MCF 10A (cell line): ENCODE data around the gene TTK. TPM values are rescaled to one million over a fixed set of nuclear protein-coding genes. Genes with fewer than 3 reads are reported as not detected.

Source experiments
- BruUV-seq: library from RNA; stranded (reverse); fragments of 400-500 nt; replicated peaks from 2 replicates; lab custom pipeline; 2021; lab: Mats Ljungman, UMichigan
- CTCF ChIA-PET: fragments of 300-600 bp; sonication (Branson Sonifier 250); formaldehyde crosslinking; extraction: SDS; loops from one replicate; lab custom pipeline; 2021; ENCODE audit warnings: antibody characterized with exemption, inconsistent platforms; lab: Yijun Ruan, JAX
- POLR2A ChIA-PET: fragments of 300-600, 350-650 bp; sonication (Branson Sonifier 250); formaldehyde crosslinking; extraction: SDS; loops from one replicate; lab custom pipeline; 2020; ENCODE audit warnings: antibody characterized with exemption, inconsistent platforms; lab: Yijun Ruan, JAX
- DNase-seq: peaks from one replicate; pipeline ENCODE4 v3.0.0-alpha.2; 2018; ENCODE audit not compliant: unreplicated experiment
- H3K27ac Mint-ChIP-seq: one replicate; pipeline ENCODE4 v1.8.0; 2022; ENCODE audit warnings: mild to moderate bottlenecking, low read depth, mixed read lengths; ENCODE audit not compliant: unreplicated experiment
- H3K27me3 Mint-ChIP-seq: one replicate; pipeline ENCODE4 v1.8.0; 2022; ENCODE audit warnings: mixed read lengths; ENCODE audit not compliant: insufficient read depth, unreplicated experiment
- H3K36me3 Mint-ChIP-seq: one replicate; pipeline ENCODE4 v1.8.0; 2022; ENCODE audit warnings: mild to moderate bottlenecking, moderate library complexity, mixed read lengths; ENCODE audit not compliant: insufficient read depth, unreplicated experiment
- H3K4me1 Mint-ChIP-seq: one replicate; pipeline ENCODE4 v1.8.0; 2022; ENCODE audit warnings: mixed read lengths; ENCODE audit not compliant: insufficient read depth, unreplicated experiment
- H3K4me3 Mint-ChIP-seq: one replicate; pipeline ENCODE4 v1.8.0; 2022; ENCODE audit warnings: mild to moderate bottlenecking, moderate library complexity, mixed read lengths; ENCODE audit not compliant: unreplicated experiment
- H3K9me3 Mint-ChIP-seq: one replicate; pipeline ENCODE4 v1.8.0; 2022; ENCODE audit warnings: mixed read lengths; ENCODE audit not compliant: unreplicated experiment
- intact Hi-C: fragments of 100-400 bp; cut with micrococcal nuclease; formaldehyde crosslinking; loops from 2 replicates; pipeline ENCODE4 v1.14.1; 2022
- total RNA-seq: library from RNA; stranded (reverse); gene quantifications from 2 replicates; pipeline ENCODE4 v1.2.3, GENCODE V29; 2022
- TF ChIP-seq, protein P1 (sequence below): fragments of 200-600 bp; IDR thresholded peaks from one replicate; pipeline ENCODE4 v1.8.0; 2022; ENCODE audit warnings: antibody characterized with exemption, mild to moderate bottlenecking; ENCODE audit not compliant: unreplicated experiment

The TTK gene
- total RNA-seq, 1 experiment from 2014 or later = 19.1 TPM

DNA sequence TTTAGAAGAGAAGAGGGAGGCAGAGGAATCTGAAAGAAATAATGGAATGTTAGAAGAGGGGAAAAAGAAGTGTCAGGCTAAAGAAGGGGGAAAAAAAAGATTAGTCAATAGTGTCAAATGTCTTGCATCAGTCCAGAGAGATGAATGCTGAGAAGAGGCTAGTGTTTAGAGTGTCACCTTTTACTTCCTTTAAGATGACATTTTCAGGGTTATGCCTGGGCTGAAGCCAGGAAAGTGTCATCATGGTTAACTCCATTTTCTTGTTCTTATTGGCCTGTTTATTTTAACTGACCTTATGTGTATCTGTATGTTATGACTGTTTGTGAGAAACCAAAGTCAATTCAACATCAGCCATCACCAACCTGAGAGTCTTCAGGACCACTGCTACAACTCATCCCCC is 87.1 kb downstream of the TTK start:
- ChIA-PET POLR2A (interaction anchor here (0.7 kb wide), 1 partner anchor 1993 kb away, joined by 3 read pairs; no protein-coding TSS in a partner anchor), CTCF (interaction anchor here (0.7 to 3.9 kb wide), 7 partner anchors 13 to 1065 kb away, joined by 3 to 31 read pairs (median 6); no protein-coding TSS in a partner anchor)
- Mint-ChIP-seq H3K4me1 (no peaks in the 10 kb centered on the region), H3K27me3 (peaks cover 10% of the 10 kb centered on the region), H3K9me3 (no peaks in the 10 kb centered on the region), H3K4me3 (no peak overlapping the region), H3K36me3 (no peaks in the 10 kb centered on the region), H3K27ac (no peak overlapping the region)
- TF ChIP-seq, protein P1, sequence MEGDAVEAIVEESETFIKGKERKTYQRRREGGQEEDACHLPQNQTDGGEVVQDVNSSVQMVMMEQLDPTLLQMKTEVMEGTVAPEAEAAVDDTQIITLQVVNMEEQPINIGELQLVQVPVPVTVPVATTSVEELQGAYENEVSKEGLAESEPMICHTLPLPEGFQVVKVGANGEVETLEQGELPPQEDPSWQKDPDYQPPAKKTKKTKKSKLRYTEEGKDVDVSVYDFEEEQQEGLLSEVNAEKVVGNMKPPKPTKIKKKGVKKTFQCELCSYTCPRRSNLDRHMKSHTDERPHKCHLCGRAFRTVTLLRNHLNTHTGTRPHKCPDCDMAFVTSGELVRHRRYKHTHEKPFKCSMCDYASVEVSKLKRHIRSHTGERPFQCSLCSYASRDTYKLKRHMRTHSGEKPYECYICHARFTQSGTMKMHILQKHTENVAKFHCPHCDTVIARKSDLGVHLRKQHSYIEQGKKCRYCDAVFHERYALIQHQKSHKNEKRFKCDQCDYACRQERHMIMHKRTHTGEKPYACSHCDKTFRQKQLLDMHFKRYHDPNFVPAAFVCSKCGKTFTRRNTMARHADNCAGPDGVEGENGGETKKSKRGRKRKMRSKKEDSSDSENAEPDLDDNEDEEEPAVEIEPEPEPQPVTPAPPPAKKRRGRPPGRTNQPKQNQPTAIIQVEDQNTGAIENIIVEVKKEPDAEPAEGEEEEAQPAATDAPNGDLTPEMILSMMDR = no peak
- intact Hi-C loops = loop anchor here (10.0 kb wide), 1 partner anchor 517 kb away; no protein-coding TSS in a partner anchor
- no TSS peak for BruUV-seq
- DNase-seq = no peak

Other genes starting within 250 kb of the TTK start
- 6.2 and 9.6 TPM in 2 replicates for gene ELOVL4, start 57.1 kb upstream of the TTK start, total RNA-seq
- gene BCKDHB, start 102.0 kb downstream of the TTK start, total RNA-seq = 14.5 and 17.7 TPM in 2 replicates